ENCODE measurements around the gene OPCML.

Gene OPCML

DNA sequence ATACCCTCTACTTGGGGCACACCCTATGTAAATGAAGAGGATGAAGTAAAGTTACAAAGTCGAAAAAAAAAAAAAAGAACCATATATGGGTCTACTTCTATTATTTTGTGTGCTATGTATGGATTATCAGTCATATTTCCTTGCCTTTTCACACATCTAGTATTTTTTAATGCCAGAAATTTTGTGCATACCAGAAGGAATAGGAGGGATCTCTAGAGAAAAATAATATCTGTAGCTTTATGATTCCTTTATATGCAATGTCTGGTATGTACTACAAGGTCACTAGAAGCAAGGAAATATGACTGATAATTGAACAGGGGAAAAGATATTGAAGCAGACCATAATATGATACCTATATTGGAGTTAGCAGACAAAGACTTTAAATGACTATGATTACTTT is 713.4 kb downstream of the OPCML start:
- DNase-seq: no peak

DNA sequence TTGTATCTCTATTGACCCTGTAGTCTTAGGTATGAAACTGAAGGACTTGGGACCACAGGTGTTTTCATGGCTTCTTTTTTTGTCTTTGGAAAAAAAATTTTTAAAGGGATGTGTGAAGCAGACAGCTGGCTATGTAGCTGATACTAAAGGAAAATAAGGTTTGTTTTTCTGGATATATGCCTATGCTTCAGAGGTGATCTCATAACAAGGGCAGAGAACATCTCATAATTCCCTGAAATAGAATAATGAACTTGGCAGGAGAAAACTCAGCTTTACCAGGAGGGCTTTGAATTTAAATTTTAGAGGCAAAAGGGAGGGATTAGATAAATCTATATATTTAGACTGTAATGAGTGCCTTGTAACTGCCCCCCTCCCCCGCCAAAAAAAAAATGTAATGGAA is 714.9 kb downstream of the OPCML start:
- no peak for DNase-seq

DNA sequence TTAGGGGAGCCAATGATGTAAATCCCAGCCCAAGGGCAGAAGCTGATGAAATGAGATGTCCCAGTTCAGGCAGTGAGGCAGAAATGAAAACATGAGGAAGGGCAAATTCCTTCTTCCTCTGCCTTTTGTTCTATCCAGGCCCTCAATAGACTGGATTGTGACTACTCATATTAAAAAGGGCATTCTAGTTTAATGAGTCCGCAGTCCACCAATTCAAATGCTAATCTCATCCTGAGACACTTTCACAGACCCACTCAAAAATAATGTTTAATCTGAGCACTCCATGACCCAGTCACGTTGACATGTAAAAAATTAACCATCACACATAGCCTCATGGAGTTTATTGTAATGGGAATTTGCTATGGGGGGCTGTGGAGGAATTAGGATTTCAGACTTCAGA is 717.9 kb downstream of the OPCML start:
- no peak for DNase-seq

DNA sequence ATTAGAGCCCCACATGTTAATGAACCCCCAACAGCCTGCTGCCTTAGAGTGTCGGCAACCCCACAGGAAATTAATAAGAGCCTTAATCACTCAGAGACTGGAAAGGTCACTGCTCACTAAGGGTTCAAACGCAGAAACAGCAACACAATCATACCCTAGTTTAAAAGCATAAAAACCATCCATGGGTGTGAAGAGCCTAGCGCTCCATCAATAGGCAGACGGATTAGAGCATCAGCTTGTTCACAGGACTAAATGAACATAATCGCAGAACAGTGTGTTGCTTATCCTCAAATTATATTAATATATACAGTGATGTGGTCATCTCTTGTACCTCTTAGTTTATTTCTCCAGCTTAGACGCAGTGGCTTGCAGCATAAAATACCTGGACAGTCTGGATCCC is 720.7 kb downstream of the OPCML start:
- no peak for DNase-seq

DNA sequence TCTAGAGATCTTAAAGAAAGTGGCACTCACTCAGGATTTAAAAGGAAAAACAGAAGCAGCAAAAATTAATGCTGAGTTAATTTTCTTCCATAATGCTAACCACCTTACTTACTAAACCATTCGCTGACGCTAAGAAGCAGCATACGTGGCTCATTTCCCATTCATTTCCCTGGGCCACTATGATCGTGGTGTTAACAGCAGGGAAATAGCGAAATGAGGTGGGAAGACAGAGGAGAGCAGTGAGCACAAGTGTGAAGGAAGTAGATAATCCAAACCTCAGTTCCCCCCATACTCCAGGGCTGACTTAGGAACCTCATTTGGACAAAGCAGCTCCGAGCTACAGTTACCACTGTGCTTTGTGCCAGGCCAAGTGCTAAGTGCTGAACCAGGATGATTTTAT is 723.2 kb downstream of the OPCML start:
- DNase-seq: no peak

DNA sequence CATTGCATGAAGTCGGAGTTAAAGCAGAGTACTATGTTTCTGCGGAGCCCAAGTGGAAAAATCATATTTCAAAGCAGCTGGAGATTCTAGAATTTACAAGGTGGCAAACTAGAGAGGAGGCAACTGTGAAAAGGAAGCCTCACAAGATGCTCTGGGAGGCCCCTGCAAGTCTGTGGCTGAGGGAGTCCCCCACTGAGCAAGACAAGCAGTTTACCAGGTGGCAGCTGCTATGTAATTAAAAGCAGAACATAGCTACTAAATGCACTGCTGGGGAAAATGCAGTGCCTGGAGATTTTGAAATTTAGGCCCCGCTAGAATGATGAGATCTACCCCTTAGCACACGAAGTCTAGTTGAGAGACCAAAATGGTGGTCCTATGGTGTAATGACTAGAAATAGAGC is 728.0 kb downstream of the OPCML start:
- DNase-seq: no peak

DNA sequence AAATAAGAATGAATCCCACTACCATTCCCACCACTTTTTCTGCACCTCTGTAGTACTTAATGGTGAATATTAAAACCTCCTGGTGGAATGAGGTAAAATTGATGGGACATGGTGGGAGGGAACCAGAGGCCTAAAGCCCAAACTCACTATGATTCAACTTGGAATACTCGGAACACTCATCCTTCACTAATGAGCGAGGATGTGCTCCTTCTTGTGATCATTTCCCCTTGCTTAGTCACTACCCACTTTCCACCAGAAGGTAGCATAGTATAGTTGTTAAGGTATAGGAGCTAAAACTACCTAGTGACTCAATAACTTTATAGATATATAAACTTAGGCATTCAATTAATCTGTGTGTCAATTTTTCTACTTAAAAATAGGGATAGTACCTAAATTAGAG is 728.9 kb downstream of the OPCML start:
- no peak for DNase-seq

DNA sequence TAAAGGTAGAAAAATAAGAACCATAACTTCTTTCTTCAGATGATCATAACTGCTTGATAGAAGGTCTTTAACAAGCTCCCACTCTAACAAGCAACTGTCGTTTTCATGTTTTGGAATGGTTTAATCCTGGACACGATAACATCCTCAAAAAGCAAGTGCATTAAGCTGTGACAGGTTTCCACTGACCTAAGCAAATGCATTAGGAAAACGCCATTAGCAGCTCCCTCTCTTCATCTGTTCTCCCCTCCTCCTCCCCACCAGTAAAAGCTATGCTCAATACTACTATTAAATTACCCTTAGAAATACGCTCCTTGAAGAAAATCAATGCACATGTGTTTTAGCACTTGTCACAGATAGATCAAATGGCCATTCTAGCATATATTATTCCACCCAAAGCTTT is 729.4 kb downstream of the OPCML start:
- DNase-seq: no peak

DNA sequence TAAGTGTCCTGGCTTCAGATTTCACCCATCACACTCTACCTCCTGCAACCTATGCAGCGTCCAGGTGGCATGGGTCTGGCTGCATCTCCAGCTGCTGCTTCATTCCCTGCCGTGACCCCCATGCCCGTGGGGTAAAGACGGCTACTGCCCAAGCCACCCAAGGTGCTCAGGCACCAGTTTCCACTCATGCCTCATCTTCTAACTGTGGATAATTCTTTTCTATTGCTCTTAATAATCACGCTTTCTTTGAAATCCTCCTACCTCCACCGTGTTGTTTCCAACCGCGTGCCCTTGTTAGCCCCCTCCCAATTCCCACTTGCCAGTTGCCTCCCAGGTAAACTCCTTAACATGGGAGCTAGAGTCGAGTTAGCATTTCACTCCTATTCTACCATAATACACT is 738.5 kb downstream of the OPCML start:
- no peak for DNase-seq

DNA sequence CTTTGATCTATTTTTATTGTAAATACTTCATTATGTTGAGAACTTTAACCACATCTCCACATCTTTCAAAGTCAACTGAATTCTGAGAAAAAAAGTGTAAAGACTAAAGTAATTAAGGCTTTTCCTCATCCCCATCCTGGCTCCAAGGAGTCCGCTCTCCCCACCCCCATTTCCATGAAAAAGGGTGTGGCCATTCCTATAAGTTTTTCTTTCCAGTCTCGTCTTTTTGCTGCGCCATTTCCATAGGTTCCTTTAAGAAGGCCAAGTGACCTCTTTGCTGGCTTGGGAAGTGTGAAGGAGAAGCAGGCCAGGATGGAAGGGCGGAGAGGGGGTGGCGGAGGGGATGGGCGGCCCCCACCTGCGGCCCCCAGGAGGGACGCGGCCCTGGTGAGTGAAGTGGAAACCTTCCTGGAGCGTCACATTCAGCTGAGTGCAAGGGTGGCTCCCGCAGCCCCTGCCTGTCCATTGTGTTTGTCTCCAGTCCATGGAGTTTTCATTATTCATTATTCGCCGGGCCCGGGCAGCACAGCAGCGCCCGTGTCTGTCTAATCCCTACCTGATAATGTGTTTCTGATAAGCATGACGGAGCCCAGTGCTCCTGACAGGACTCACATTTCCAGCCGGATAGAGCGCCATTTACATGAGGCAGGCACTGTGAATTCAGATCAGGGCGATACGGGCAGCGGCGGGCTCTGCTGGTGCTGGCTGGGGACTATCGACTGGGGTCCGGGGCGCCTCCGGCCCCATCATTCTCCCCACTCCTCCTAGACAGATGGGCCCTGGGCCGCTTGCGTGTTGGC is 739.8 kb downstream of the OPCML start:
- no peak for DNase-seq

DNA sequence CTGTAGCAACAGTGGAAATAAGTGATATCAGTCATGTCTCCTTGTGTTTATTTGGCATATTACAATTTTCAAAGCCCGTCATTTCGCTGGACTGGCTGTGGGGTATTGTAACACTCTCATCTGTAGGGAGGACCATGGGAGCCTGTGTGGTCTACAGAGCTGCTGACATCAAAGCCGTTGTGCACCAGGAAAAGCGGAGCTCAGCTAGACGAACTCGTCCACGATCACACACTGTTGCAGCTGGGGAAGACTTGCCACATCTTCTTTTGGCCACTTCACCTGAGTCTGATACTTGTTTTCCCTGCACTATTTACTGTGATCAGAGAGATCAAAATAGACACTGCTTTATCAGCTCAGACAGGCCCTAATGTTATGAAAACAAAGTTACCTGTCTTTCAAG is 741.3 kb downstream of the OPCML start:
- no peak for DNase-seq

DNA sequence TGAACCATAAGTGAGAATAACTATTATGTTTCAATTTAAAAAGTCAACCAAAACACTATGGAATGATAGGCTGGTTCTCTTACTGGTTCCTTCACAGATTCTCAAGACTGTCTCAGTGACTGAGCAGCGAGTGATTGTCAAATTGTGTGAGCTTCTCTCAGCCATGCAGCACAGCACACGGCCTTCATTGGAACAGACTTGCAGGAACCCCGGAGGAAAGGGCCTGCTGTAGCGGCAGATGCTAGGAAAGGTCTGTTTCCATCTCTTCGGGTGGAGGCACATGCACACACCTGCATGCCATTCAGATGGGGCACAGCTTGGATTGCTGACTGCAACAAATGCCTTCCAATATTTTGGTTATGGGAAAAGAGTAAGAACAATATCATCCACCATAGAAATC is 741.8 kb downstream of the OPCML start:
- no peak for DNase-seq

DNA sequence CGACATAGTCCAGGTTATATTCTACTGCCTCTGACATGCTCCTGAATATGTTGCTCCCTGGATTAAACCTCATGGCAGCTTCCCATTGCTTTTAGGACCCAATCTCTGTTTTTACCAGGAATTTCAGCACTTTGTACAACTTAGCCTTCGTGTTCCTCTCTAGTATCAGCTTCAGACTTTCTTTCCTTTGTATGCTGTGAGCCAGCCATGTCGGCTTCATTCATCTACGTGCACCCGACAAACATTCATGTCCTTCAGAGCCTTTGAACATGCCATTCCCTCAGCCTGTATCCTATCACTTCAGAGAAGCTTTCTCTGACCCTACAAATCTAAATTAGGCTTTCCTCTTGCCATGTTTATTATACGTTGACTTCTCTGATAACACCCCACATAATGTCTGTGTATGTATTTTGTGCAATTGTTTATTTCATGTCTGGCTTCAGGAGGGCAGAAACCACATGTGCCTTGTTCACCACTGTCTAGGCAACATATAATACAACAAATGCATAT is 743.4 kb downstream of the OPCML start:
- no peak for DNase-seq

DNA sequence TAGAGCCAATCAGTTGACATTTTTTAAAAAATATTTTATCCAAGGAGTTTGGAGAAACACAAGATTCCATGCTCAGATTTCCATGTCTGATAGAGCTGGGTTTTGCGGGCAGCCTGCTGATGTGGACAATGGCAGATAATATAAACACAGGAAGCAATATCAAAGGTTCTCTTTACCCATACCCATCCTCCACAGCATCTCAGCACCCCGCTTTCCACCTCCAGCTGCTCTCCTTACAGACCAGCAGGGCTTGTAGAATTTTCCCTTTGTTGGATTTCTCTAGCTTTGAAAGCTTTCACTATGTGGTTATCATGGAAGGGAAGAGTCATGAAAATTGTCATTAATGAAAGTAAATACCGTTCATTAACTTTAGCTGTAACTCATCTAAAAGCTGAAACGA is 746.4 kb downstream of the OPCML start:
- no peak for DNase-seq

DNA sequence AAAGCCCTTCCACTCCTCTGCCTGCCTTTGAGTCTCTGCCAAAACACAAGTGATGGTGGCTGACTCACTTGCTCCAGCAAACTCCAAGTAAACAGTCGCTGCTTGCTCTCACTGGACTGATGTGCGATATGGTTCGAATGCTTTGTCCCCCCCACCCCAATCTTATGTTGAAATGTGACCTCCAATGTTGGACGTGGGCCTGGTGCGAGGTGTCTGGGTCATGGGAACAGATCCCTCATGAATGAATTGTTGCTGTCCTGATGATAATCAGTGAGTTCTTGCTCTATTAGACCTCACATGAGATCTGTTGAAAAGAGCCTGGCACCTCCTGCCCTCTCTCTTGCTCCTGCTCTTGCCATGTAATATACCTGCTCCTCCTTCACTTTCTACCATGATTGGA is 747.9 kb downstream of the OPCML start:
- no peak for DNase-seq

DNA sequence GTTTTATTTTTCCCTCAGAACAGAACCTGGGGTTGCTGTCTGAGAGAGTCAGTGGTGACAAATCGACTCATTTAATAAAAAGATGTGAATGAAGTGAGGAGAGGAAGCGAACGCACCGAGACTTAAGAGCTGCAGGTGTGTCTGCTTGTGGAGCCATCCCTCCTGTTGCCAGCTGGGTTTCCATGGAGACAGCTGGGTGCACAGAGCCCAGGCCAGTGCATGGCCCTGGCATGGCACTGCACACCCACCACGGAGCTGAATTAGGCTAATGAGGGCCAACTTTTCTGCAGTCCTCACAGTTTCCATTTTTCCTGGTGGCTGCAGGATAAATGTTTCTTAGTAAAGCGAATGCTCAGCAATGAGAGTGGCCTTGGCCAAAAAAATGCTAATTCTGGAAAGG is 750.2 kb downstream of the OPCML start:
- DNase-seq: no peak

DNA sequence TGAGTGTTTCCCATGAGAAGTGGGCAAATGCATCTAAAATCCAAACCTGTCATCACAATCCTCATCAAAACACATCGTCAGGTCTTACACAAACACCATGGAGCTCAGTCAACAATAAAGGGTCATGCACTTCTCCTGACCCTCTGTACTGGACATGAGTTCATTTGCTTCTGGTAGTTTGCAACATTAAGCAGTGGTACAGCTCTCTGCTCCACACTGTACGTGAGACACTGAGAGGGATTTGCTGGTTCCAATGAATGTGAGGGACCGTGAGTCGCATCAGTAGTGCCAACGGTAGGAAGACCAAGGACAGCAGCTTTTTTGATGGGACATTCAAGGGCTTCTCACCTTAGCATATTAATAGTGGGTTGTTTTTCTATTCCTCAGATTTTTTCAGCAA is 752.3 kb downstream of the OPCML start:
- DNase-seq: no peak

DNA sequence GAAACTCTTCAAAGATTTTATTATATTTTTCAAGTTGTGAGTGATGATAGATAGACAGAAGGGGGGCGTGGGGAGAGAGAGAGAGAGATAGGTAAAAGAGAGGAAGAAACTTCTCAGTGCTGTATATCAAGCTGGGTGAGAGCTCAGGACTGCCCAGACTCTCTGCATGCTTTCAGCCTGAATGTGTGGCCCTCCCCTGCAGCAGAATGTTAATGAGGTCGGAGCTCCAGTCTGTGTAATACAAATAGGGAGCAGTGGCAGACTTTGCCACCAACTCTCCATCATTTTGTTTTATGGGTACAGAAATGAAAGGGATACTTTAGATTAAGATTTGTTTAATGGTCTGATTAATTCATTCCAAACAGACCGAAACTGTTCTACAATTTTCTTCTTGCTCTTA is 752.8 kb downstream of the OPCML start:
- DNase-seq: no peak

DNA sequence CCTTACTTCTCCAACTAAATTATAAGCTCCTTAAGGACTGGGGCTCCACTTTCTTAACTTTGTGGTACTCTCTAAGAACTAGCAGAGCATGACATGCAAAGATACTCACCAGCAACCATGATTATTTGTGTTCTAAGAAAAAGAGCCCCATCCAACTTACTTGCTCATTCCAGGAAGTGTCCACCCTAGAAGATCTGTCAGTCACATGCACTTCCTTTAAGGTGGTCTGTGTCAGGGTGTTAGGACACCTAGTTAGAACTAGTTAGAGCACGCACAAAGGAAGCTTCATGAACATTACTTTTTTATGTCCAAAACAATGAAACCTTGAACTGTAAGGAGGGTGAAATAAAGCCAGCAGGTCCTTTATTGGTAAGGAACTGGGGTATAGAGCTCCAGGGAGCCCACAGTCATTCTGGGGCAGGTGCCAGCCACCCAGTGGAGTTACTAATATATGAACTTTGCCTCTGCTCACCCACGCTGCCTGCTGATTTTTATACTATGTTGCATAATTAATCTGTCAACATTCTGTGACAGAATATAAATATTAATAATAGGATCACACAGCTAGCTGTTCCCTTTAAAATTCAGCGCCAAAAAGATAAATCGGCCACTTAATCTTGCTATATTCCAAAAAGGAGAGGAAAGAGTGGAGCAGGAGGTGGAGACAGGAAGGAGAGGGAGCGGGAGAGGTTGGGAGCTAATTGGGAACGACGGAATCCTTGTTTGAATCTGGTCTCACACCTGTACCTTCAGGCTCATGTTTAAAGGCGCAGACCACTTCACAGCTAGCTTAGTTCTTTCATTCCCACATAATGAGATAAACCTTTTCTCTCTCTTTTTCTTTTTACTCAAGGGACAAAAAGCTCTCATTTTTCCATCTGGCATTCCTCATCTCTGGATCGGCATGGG is 755.0 kb downstream of the OPCML start:
- no peak for DNase-seq

DNA sequence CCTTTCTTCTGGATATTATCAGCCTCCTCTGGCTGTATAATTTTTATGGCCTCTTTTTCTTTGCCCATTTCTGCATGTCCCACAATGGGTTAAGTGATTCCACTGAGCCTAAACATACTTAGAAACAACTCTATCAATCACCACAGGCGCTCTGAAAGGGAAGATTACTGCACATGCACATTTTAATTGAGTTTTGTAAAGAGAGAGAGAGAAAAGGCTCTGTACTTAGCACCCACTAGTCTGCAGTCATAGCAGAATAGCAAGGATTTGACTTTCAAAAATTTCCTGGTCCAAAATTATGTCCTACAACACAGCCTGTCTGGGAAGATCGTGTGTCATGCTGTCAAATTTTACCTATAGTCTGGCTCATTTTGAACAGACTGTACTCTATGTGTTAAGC is 758.5 kb downstream of the OPCML start:
- DNase-seq: no peak

DNA sequence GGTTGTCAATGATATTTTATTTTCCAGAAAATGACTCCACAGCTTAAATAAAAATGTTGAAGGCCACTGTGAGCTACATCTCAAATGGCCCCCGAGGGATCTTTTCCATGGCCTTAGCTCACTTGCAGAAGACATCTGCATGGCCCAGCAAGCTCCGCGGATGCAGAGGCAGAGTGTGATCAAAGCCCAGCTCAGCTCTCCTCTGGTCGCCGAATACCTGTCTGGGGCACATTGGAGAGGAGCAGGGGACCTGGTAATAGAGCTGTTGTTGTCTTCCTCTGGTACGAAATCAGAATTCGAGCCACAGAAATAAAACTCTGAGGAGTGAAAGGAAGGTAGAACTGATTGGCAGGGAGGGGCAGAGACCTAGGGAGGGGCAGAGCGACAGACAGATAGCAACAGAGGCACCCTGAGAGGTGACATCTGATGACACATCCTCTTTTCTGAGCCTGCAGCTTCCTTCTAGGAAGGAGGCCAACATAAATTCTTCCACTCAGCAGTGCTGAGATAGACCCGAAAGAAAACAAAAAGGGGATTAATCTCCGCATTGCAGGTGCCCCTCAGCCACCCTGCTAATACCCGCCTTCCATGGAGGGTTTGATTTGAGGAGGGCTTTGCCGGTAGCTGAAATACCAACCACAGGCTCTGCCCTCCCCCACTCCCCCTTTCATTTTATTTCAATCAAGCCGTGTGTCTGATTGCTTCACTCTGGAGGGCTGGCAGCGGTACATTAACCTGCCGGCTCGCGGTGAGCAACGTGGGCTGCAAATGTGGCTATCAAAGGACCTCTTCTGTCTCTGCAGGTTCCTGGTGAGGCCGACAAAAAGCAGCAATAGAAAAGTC is 759.4 kb downstream of the OPCML start:
- DNase-seq: no peak

DNA sequence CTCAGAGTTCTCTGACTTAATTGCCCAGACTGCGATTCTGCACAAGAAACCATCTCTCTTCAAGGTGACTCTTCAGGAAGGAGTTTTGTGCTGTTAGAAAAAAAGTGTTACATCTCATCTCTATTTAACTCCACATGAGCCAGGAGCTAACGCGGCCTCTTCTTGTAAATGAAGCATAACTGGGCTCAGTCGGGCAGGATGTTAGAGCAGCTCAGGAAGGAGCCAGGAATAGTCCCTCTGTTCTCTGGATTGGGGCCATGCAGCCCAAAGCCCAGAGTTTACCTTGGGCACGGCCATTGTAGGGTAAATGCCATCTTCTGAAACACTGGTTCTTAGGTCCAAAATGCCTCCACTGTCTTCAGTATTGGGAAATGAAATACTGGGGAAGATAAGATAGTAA is 760.6 kb downstream of the OPCML start:
- DNase-seq: no peak

DNA sequence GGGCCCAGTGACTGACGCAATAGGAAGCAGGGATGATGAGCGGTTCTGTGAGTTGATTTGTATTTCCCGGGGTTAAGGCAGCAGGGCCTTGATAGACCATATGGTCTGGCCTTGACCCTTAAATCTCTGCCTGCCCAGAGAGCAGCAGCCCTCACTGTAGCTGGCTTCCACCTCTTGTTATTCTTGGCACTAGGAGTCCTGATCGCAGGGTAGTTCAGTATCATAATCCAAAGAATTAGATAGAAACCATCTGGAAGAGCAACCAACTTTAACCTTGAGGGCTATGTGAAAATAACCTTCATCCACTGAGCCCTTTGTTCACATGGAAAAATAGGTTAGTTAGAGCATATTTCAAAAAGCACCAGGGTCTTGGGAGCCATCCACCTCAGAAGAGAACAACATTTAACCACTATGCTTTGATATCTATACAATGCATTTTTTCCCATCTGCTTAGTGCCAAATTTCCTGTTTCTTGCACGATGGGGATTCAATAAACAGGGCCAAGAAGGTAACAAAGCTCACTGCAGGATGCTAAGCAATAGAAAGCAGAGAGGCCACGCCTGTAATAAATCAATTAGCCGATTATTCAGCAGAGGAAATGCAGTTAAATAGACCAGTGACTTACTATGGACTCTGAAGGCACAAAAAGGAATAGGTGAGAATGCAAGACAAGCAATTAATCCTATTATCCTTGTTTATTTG is 761.3 kb downstream of the OPCML start:
- DNase-seq: no peak
